WTC11 (cell line): ENCODE results near the gene CXCL8. TPM values are rescaled to one million over a fixed set of nuclear protein-coding genes. Genes with fewer than 3 reads are reported as not detected.

Experiments
- ATAC-seq: fragments of 200-7000 bp; cut with Tn5 transposase; 2 replicates; pipeline ENCODE4 v1.10.0; 2021; ENCODE audit warnings: mild to moderate bottlenecking, moderate library complexity
- CTCF ChIA-PET: fragments of 300-600 bp; sonication (Branson Sonifier 250); formaldehyde crosslinking; loops from one replicate; lab custom pipeline; 2021; ENCODE audit warnings: antibody characterized with exemption; lab: Charles Lee
- POLR2A ChIA-PET: fragments of 350-600 bp; sonication (Branson Sonifier 250); formaldehyde crosslinking; loops from one replicate; lab custom pipeline; 2021; ENCODE audit warnings: antibody characterized with exemption; lab: Charles Lee
- DNase-seq: peaks from one replicate; pipeline ENCODE4 v3.0.0; 2021; ENCODE audit warnings: low spot score
- H3K27ac Mint-ChIP-seq: 2 replicates; pipeline ENCODE4 v1.8.0; 2021; ENCODE audit warnings: mixed read lengths
- H3K27me3 Mint-ChIP-seq: 2 replicates; pipeline ENCODE4 v1.8.0; 2021; ENCODE audit warnings: low read depth, mild to moderate bottlenecking, moderate library complexity, mixed read lengths
- H3K36me3 Mint-ChIP-seq: 2 replicates; pipeline ENCODE4 v1.8.0; 2021; ENCODE audit warnings: mixed read lengths
- H3K4me1 Mint-ChIP-seq: 2 replicates; pipeline ENCODE4 v1.8.0; 2022; ENCODE audit warnings: mixed read lengths
- H3K4me3 Mint-ChIP-seq: 2 replicates; pipeline ENCODE4 v1.8.0; 2021; ENCODE audit warnings: mild to moderate bottlenecking, moderate library complexity, mixed read lengths
- H3K9me3 Mint-ChIP-seq: 2 replicates; pipeline ENCODE4 v1.8.0; 2021; ENCODE audit warnings: mixed read lengths
- ATF1 ChIP-seq: sonication (generic); formaldehyde crosslinking; IDR thresholded peaks from 2 replicates; pipeline ENCODE4 v1.8.1; 2023; ENCODE audit warnings: mild to moderate bottlenecking, moderate library complexity, missing genetic modification reagents
- CREB1 ChIP-seq: sonication (generic); formaldehyde crosslinking; IDR thresholded peaks from 2 replicates; pipeline ENCODE4 v1.8.0; 2023; ENCODE audit warnings: mild to moderate bottlenecking, missing genetic modification reagents
- CTCF ChIP-seq: fragments of 200-600 bp; IDR thresholded peaks from 2 replicates; pipeline ENCODE4 v1.8.0; 2022; ENCODE audit warnings: antibody characterized with exemption
- ELF4 ChIP-seq: sonication (generic); formaldehyde crosslinking; IDR thresholded peaks from 2 replicates; pipeline ENCODE4 v1.8.1; 2022; ENCODE audit warnings: low read depth, mild to moderate bottlenecking, moderate library complexity, missing genetic modification reagents
- ERG ChIP-seq: fragments of 250-450 bp; sonication (Bioruptor Pico); IDR thresholded peaks from 2 replicates; pipeline ENCODE4 v1.8.0; 2021; ENCODE audit warnings: mild to moderate bottlenecking
- FOXK1 ChIP-seq: sonication (generic); formaldehyde crosslinking; IDR thresholded peaks from 2 replicates; pipeline ENCODE4 v1.8.0; 2022; ENCODE audit warnings: mild to moderate bottlenecking, moderate library complexity, missing genetic modification reagents
- GTF2I ChIP-seq: fragments of 250-450 bp; sonication (Bioruptor Pico); conservative IDR thresholded peaks from 2 replicates; pipeline ENCODE4 v1.4.0; 2021; ENCODE audit warnings: mild to moderate bottlenecking
- HMGXB4 ChIP-seq: sonication (generic); formaldehyde crosslinking; IDR thresholded peaks from 2 replicates; pipeline ENCODE4 v1.8.1; 2023; ENCODE audit warnings: mild to moderate bottlenecking, moderate library complexity, missing genetic modification reagents
- MLX ChIP-seq: sonication (generic); formaldehyde crosslinking; IDR thresholded peaks from 2 replicates; pipeline ENCODE4 v1.8.1; 2023; ENCODE audit warnings: mild to moderate bottlenecking, missing genetic modification reagents, moderate library complexity
- NR1H2 ChIP-seq: sonication (generic); formaldehyde crosslinking; IDR thresholded peaks from 2 replicates; pipeline ENCODE4 v1.9.0; 2021; ENCODE audit warnings: mild to moderate bottlenecking, moderate library complexity, missing genetic modification reagents
- OVOL2 ChIP-seq: fragments of 250-450 bp; sonication (Bioruptor Pico); IDR thresholded peaks from 2 replicates; pipeline ENCODE4 v1.9.0; 2021; ENCODE audit warnings: mild to moderate bottlenecking, borderline replicate concordance
- RORB ChIP-seq: fragments of 250-450 bp; sonication (Bioruptor Pico); IDR thresholded peaks from 2 replicates; pipeline ENCODE4 v1.9.0; 2021; ENCODE audit warnings: mild to moderate bottlenecking
- SP1 ChIP-seq: sonication (generic); formaldehyde crosslinking; conservative IDR thresholded peaks from 2 replicates; pipeline ENCODE4 v1.8.1; 2022; ENCODE audit warnings: missing genetic modification reagents
- TEAD4 ChIP-seq: sonication (generic); formaldehyde crosslinking; IDR thresholded peaks from 2 replicates; pipeline ENCODE4 v1.8.0; 2022; ENCODE audit warnings: mild to moderate bottlenecking, missing genetic modification reagents
- ZBTB21 ChIP-seq: sonication (generic); formaldehyde crosslinking; IDR thresholded peaks from 2 replicates; pipeline ENCODE4 v1.8.1; 2023; ENCODE audit warnings: mild to moderate bottlenecking, missing genetic modification reagents, borderline replicate concordance
- ZNF121 ChIP-seq: sonication (generic); formaldehyde crosslinking; IDR thresholded peaks from 2 replicates; pipeline ENCODE4 v1.8.0; 2023; ENCODE audit warnings: missing genetic modification reagents
- ZNF232 ChIP-seq: sonication (generic); formaldehyde crosslinking; IDR thresholded peaks from 2 replicates; pipeline ENCODE4 v1.8.0; 2022; ENCODE audit warnings: mild to moderate bottlenecking, missing genetic modification reagents
- ZNF416 ChIP-seq: fragments of 250-450 bp; sonication (Bioruptor Pico); IDR thresholded peaks from 2 replicates; pipeline ENCODE4 v1.9.0; 2021; ENCODE audit warnings: mild to moderate bottlenecking, inconsistent platforms
- total RNA-seq: library from RNA; stranded (reverse); gene quantifications from 3 replicates; pipeline ENCODE4 v1.2.3, GENCODE V29; 2021
- TF ChIP-seq, protein P1 (sequence below): sonication (generic); formaldehyde crosslinking; IDR thresholded peaks from 2 replicates; pipeline ENCODE4 v1.8.0; 2022; ENCODE audit warnings: mild to moderate bottlenecking, missing genetic modification reagents
- TF ChIP-seq, protein P2 (sequence below): fragments of 250-450 bp; sonication (Bioruptor Pico); conservative IDR thresholded peaks from 2 replicates; pipeline ENCODE4 v1.9.0; 2021; ENCODE audit warnings: mild to moderate bottlenecking

CXCL8 gene
- total RNA-seq, 1 experiment from 2014 or later: not detected

DNA sequence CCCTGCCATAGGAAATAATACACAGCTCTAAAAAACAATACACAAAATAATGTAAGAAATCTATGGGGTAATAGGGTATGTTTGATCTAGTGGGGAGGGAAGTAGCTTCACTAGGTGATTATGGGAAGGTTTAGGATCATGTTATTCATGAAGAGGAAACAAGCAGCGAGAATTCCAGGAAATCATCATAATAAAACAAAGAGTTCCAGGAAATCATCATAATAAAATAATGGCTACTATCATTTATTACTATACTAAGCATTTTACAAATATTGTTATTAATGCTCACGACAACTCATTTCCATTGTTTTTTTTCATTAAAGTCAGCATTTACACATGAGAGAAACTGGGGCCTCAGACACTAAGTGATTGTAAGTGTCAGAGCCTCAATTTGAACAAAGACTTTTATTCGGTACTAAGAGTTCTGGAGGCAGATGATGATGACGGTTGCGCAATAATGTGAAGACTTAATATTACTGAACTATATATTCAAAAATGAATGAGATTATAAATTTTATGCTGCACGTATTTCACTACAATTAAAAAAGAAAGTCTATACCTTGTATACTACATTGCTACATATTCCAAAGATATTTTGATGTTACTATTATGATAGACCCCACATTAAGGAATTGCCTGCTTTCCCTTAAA is 12.2 kb upstream of the CXCL8 start:
- H3K4me1 Mint-ChIP-seq: peaks cover 15% of the 10 kb centered on the region
- no peak for ATAC-seq
- ChIA-PET CTCF (interaction anchor here (0.8 to 1.2 kb wide), 2 partner anchors 136 to 237 kb away, joined by 6 read pairs; no protein-coding TSS in a partner anchor), POLR2A (no interaction called here)
- H3K4me3 Mint-ChIP-seq: no peak overlapping the region
- H3K27me3 Mint-ChIP-seq: no peaks in the 10 kb centered on the region
- no peak for DNase-seq
- TF ChIP-seq ERG (CRISPR knock-in tag) (no peak), FOXK1 (no peak), ZNF416 (CRISPR knock-in tag) (no peak), RORB (CRISPR knock-in tag) (no peak), NR1H2 (CRISPR knock-in tag) (no peak), OVOL2 (CRISPR knock-in tag) (no peak), SP1 (no peak), ZBTB21 (no peak), ATF1 (CRISPR knock-in tag) (no peak), ZNF232 (CRISPR knock-in tag) (no peak), ELF4 (CRISPR knock-in tag) (no peak)
- H3K9me3 Mint-ChIP-seq: no peaks in the 10 kb centered on the region
- H3K36me3 Mint-ChIP-seq: no peaks in the 10 kb centered on the region
- no peak overlapping the region for H3K27ac Mint-ChIP-seq

- H3K27ac Mint-ChIP-seq: no peak overlapping the region
- CTCF ChIA-PET: interaction anchor here (0.5 to 1.2 kb wide), 8 partner anchors 11 to 404 kb away, joined by 3 to 9 read pairs (median 5); partner anchors contain the start of genes CXCL3, CXCL6 and CXCL8
- H3K9me3 Mint-ChIP-seq: no peaks in the 10 kb centered on the region
- no peaks in the 10 kb centered on the region; the same call in 1 of the 2 replicates for H3K27me3 Mint-ChIP-seq
- peaks cover 15% of the 10 kb centered on the region for H3K4me1 Mint-ChIP-seq
- TF ChIP-seq TEAD4 (CRISPR knock-in tag) (no peak), MLX (CRISPR knock-in tag) (no peak), CREB1 (CRISPR knock-in tag) (no peak), CTCF (peak; percentile 66), GTF2I (CRISPR knock-in tag) (no peak)
- TF ChIP-seq, all 79 proteins: peak for 1
- Mint-ChIP-seq H3K36me3 (no peaks in the 10 kb centered on the region), H3K4me3 (no peak overlapping the region)
- POLR2A ChIA-PET: no interaction called here
- ATAC-seq: peak; percentile 95
- peak; percentile 60 for DNase-seq
Observed at GRCh38 chr4:73729534-73730165, 10.7 kb upstream of the CXCL8 start.

GRCh38 chr4:73730292-73730691 is 10.1 kb upstream of the CXCL8 start:
- ChIA-PET CTCF (interaction anchor here (1.0 to 1.7 kb wide), 4 partner anchors 21 to 404 kb away, joined by 3 to 9 read pairs (median 6); no protein-coding TSS in a partner anchor), POLR2A (no interaction called here)
- Mint-ChIP-seq H3K4me1 (peaks cover 15% of the 10 kb centered on the region), H3K36me3 (no peaks in the 10 kb centered on the region), H3K4me3 (no peak overlapping the region), H3K9me3 (no peaks in the 10 kb centered on the region), H3K27ac (no peak overlapping the region), H3K27me3 (no peaks in the 10 kb centered on the region; the same call in 1 of the 2 replicates)
- DNase-seq: no peak
- ATAC-seq: no peak
- TF ChIP-seq, protein P1, sequence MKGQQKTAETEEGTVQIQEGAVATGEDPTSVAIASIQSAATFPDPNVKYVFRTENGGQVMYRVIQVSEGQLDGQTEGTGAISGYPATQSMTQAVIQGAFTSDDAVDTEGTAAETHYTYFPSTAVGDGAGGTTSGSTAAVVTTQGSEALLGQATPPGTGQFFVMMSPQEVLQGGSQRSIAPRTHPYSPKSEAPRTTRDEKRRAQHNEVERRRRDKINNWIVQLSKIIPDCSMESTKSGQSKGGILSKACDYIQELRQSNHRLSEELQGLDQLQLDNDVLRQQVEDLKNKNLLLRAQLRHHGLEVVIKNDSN (CRISPR knock-in tag): no peak
- TF ChIP-seq, protein P2, sequence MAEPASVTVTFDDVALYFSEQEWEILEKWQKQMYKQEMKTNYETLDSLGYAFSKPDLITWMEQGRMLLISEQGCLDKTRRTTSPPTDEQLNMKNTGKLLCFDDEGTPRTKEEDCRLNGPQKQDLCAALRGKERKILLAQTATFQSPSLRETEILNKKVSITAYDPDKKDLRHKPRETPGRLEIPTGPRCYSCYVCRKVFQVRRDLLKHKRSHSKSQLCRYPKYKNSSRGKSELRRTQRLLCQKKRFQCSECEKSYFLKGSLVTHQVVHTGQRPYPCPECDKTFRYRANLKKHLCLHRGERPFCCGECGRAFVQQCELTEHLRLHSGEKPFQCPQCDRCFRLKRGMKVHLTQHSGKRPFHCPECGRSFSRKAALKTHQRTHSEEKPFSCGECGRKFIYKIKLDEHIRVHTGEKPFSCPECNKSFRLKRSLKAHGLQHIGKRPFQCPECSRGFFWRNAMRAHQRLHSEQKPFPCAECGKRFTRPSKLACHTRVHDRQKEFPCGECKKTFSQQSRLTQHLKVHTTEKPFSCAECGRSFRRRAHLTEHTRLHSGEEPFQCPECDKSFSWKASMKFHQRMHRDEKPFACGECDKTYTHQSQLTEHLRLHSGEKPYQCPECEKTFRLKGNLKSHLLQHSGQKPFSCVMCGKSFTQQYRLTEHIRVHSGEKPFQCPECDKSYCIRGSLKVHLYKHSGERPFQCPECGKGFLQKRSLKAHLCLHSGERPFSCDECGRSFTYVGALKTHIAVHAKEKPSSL (CRISPR knock-in tag): no peak
- TF ChIP-seq GTF2I (CRISPR knock-in tag) (no peak), HMGXB4 (CRISPR knock-in tag) (no peak), ZNF121 (CRISPR knock-in tag) (no peak), ZNF232 (CRISPR knock-in tag) (no peak)
